GM18873 (cell line): ENCODE data around the gene FILIP1.

Source experiments
- ATAC-seq: cut with Tn5 transposase; IDR thresholded peaks from one replicate; pipeline ENCODE4 v1.9.1; 2021; ENCODE audit warnings: mild to moderate bottlenecking, moderate library complexity, moderate number of reproducible peaks; ENCODE audit not compliant: unreplicated experiment, low FRiP score

The FILIP1 gene

GRCh38 chr6:75301537-75301936, 192.1 kb downstream of the FILIP1 start:
- no peak for ATAC-seq

- no peak for ATAC-seq
Observed at GRCh38 chr6:75301088-75301487, 192.5 kb downstream of the FILIP1 start.

- no peak for ATAC-seq
Observed at GRCh38 chr6:75300531-75300855, 193.1 kb downstream of the FILIP1 start.

- no peak for ATAC-seq
Observed at GRCh38 chr6:75299801-75300530, 193.6 kb downstream of the FILIP1 start.

- no peak for ATAC-seq
Observed at GRCh38 chr6:75296811-75297779, 196.5 kb downstream of the FILIP1 start.

GRCh38 chr6:75292555-75292954, 201.0 kb downstream of the FILIP1 start:
- ATAC-seq: no peak

GRCh38 chr6:75291744-75292143, 201.9 kb downstream of the FILIP1 start:
- no peak for ATAC-seq

- no peak for ATAC-seq
Observed at GRCh38 chr6:75291331-75291730, 202.3 kb downstream of the FILIP1 start.

- no peak for ATAC-seq
Observed at GRCh38 chr6:75290136-75290945, 203.3 kb downstream of the FILIP1 start.

- no peak for ATAC-seq
Observed at GRCh38 chr6:75288023-75288422, 205.6 kb downstream of the FILIP1 start.

GRCh38 chr6:75287424-75287823, 206.2 kb downstream of the FILIP1 start:
- ATAC-seq: no peak

- no peak for ATAC-seq
Observed at GRCh38 chr6:75286955-75287354, 206.6 kb downstream of the FILIP1 start.

GRCh38 chr6:75285283-75285639, 208.3 kb downstream of the FILIP1 start:
- no peak for ATAC-seq

GRCh38 chr6:75284632-75285282, 208.8 kb downstream of the FILIP1 start, which contains the start of gene TMEM30A:
Gene TMEM30A, minus strand, starts transcription at chr6:75284792. Its CDS starts 154 bp downstream, at chr6:75284638.
- peak; percentile 91 for ATAC-seq

GRCh38 chr6:75283907-75284631, 209.5 kb downstream of the FILIP1 start:
- ATAC-seq: peak; percentile 25

GRCh38 chr6:75282706-75283105, 210.9 kb downstream of the FILIP1 start:
- no peak for ATAC-seq

- ATAC-seq: peak; percentile 29
Observed at GRCh38 chr6:75281653-75282052, 211.9 kb downstream of the FILIP1 start.

GRCh38 chr6:75280131-75280855, 213.3 kb downstream of the FILIP1 start:
- ATAC-seq: no peak

- no peak for ATAC-seq
Observed at GRCh38 chr6:75279418-75279817, 214.2 kb downstream of the FILIP1 start.
